Suprapubic skin (tissue), 3 donors: Measurements from ENCODE around the gene FOXO3.

Source experiments
- POLR2A ChIP-seq, 2 donors: fragments of 450-650 bp; IDR thresholded peaks; one replicate each; pipeline ENCODE4 v1.6.1; 2017; ENCODE audit warnings: antibody characterized with exemption in 2 of 2, mild to moderate bottlenecking in 2 of 2, moderate library complexity in 2 of 2
- TF ChIP-seq, protein P1 (sequence below), 2 donors: fragments of 200-600 bp in 1 of 2; fragments of 450-650 bp in 1 of 2; sonication (generic) in 1 of 2; IDR thresholded peaks; one replicate each; pipeline ENCODE4 v1.5.1; 2016 to 2019; ENCODE audit warnings: antibody characterized with exemption in 2 of 2, mild to moderate bottlenecking in 1 of 2, moderate library complexity in 1 of 2

DNA sequence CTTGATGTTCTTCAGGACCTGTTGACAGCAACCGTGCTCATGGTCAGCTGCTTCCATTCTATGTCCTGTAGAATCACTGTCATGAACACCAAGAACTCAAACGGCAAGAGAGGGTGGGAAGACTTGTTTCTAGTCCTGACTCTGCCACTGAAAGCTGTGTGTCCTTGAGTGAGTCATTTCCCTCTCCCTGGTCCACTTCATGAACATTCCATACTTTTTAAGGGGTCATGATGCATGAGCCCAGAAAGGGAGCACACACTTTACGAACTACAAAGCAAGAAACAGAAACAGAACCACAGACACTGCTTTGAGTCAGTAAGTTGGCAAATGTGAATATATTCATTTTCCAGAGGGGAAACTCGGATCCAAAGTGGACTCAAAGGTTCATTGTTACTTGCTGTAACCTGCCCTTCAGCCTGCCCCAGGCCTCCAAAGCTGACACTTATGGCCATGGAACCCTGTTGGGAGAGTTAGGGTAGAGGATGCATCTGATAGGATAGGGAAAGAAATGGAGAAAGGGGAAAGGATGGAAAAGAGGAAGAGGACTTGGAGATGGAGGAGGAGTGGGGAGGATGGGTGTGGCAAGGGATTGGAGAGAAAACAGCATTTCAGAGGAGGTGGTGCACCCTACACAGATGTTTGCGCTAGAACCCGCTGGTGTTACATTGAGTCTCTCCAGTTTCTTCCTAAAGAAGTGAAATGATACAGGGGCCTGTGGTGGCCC lies 129.8 kb downstream of the FOXO3 start:
- no peak for TF ChIP-seq POLR2A (IDR thresholded peaks at IDR 0.05)
- TF ChIP-seq, protein P1, sequence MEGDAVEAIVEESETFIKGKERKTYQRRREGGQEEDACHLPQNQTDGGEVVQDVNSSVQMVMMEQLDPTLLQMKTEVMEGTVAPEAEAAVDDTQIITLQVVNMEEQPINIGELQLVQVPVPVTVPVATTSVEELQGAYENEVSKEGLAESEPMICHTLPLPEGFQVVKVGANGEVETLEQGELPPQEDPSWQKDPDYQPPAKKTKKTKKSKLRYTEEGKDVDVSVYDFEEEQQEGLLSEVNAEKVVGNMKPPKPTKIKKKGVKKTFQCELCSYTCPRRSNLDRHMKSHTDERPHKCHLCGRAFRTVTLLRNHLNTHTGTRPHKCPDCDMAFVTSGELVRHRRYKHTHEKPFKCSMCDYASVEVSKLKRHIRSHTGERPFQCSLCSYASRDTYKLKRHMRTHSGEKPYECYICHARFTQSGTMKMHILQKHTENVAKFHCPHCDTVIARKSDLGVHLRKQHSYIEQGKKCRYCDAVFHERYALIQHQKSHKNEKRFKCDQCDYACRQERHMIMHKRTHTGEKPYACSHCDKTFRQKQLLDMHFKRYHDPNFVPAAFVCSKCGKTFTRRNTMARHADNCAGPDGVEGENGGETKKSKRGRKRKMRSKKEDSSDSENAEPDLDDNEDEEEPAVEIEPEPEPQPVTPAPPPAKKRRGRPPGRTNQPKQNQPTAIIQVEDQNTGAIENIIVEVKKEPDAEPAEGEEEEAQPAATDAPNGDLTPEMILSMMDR (IDR thresholded peaks at IDR 0.05), result no peak
